Calu3 (cell line): ENCODE data around the gene CYFIP1. TPM values are rescaled to one million over a fixed set of nuclear protein-coding genes. Genes with fewer than 3 reads are reported as not detected.

Experiments
- BruUV-seq: library from RNA; stranded (reverse); fragments of 400-500 nt; replicated peaks from 2 replicates; lab custom pipeline; 2021; lab: Mats Ljungman, UMichigan
- CTCF ChIA-PET: fragments of 300-600 bp; sonication (Branson Sonifier 250); formaldehyde crosslinking; loops from one replicate; lab custom pipeline; 2022; ENCODE audit warnings: antibody characterized with exemption; lab: Charles Lee
- DNase-seq: peaks from one replicate; pipeline ENCODE4 v3.0.0; 2022
- H3K27ac Mint-ChIP-seq: one replicate; pipeline ENCODE4 v1.8.0; 2022; ENCODE audit warnings: mixed read lengths; ENCODE audit not compliant: unreplicated experiment
- H3K27me3 Mint-ChIP-seq: one replicate; pipeline ENCODE4 v1.8.0; 2022; ENCODE audit warnings: mixed read lengths; ENCODE audit not compliant: unreplicated experiment
- H3K36me3 Mint-ChIP-seq: one replicate; pipeline ENCODE4 v1.8.0; 2022; ENCODE audit warnings: mild to moderate bottlenecking, moderate library complexity, mixed read lengths; ENCODE audit not compliant: insufficient read depth, unreplicated experiment
- H3K4me1 Mint-ChIP-seq: one replicate; pipeline ENCODE4 v1.8.0; 2022; ENCODE audit warnings: mild to moderate bottlenecking, low read depth, mixed read lengths; ENCODE audit not compliant: unreplicated experiment
- H3K4me3 Mint-ChIP-seq: one replicate; pipeline ENCODE4 v1.8.0; 2022; ENCODE audit warnings: mild to moderate bottlenecking, low read depth, moderate library complexity, mixed read lengths; ENCODE audit not compliant: unreplicated experiment
- H3K9me3 Mint-ChIP-seq: one replicate; pipeline ENCODE4 v1.8.0; 2022; ENCODE audit warnings: low read depth, mixed read lengths; ENCODE audit not compliant: unreplicated experiment
- CTCF ChIP-seq: fragments of 200-600 bp; IDR thresholded peaks from one replicate; pipeline ENCODE4 v1.8.0; 2022; ENCODE audit warnings: antibody characterized with exemption; ENCODE audit not compliant: unreplicated experiment
- intact Hi-C: fragments of 100-400 bp; cut with micrococcal nuclease; formaldehyde crosslinking; loops from one replicate; pipeline ENCODE4 v1.10.0; 2022; ENCODE audit not compliant: unreplicated experiment
- total RNA-seq: library from RNA; stranded (reverse); gene quantifications from 2 replicates; pipeline ENCODE4 v1.2.3, GENCODE V29; 2022

The CYFIP1 gene
- total RNA-seq, 1 experiment from 2014 or later: 60.1 TPM

GRCh38 chr15:22936577-22937472, 43.3 kb downstream of the CYFIP1 start:
- no TSS peak for BruUV-seq
- CTCF ChIA-PET: no interaction called here
- DNase-seq: no peak
- Mint-ChIP-seq H3K36me3 (no peaks in the 10 kb centered on the region), H3K4me1 (no peaks in the 10 kb centered on the region), H3K4me3 (no peak overlapping the region), H3K9me3 (no peaks in the 10 kb centered on the region), H3K27me3 (no peaks in the 10 kb centered on the region), H3K27ac (no peak overlapping the region)
- intact Hi-C loops: no loop called here
- TF ChIP-seq CTCF: no peak

DNA sequence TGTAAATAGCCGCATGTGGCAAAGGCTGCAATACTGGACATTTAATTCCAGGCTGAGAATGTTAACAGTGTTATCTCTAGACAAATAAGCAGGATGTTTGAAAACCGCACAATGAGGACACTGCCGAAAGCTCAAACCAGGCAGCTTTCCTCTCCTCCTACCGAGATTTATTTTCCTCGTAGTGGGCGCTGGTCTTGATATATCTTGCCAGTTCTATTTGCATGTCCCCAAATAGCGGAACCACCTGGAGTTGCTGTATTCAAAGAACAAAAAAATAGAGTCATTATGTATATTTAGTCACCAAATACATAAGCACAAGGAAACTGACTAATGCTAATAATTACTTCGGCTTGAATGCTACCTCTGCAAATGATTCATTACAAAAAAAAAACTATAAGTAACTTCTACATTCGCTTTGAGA, 46.5 kb downstream of the CYFIP1 start:
- H3K4me1 Mint-ChIP-seq: no peaks in the 10 kb centered on the region
- no peak for DNase-seq
- intact Hi-C loops: no loop called here
- no TSS peak for BruUV-seq
- peaks cover 4% of the 10 kb centered on the region for H3K36me3 Mint-ChIP-seq
- H3K4me3 Mint-ChIP-seq: no peak overlapping the region
- no peaks in the 10 kb centered on the region for H3K27me3 Mint-ChIP-seq
- TF ChIP-seq CTCF: no peak
- no peaks in the 10 kb centered on the region for H3K9me3 Mint-ChIP-seq
- CTCF ChIA-PET: no interaction called here
- H3K27ac Mint-ChIP-seq: no peak overlapping the region

- no TSS peak for BruUV-seq
- CTCF ChIA-PET: no interaction called here
- DNase-seq: no peak
- TF ChIP-seq CTCF: no peak
- Mint-ChIP-seq H3K36me3 (peaks cover 4% of the 10 kb centered on the region), H3K27ac (no peak overlapping the region), H3K27me3 (no peaks in the 10 kb centered on the region), H3K4me3 (no peak overlapping the region), H3K4me1 (no peaks in the 10 kb centered on the region), H3K9me3 (no peaks in the 10 kb centered on the region)
- intact Hi-C loops: no loop called here
Measured at GRCh38 chr15:22931784-22932536, 48.2 kb downstream of the CYFIP1 start.

DNA sequence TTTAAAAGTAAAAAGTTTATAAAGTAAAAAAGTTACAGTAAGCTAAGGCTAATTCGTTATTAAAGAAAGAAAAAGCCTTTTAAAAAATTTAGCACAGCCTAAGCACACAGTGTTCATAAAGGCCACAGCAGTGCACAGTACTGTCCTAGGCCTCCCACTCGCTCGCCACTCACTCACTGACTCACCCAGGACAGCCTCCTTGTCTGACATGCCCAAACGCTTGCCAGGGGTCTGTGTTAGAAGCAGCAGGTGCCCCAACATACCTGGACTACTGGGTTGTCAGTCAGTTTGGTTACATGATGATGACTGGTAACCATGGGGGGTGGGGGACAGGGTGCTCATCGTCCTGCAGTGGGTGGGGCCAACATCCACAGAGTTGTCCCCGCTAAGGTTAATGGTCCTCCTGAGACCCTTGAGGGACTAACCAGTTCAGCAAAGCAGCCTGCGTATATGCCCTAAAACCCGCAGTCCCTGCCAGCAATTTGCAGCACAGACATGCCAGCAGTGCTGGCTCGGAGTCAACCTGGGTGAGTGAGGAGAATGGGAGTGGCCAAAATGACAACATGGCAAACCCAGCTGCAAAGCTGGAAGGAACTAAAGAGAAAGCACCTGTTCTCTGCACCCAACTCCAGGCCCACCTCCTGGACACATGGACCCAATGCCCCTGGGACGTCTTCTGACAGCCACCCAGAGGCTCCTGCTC, 49.2 kb downstream of the CYFIP1 start:
- no peaks in the 10 kb centered on the region for H3K9me3 Mint-ChIP-seq
- CTCF ChIA-PET: no interaction called here
- no peak overlapping the region for H3K4me3 Mint-ChIP-seq
- intact Hi-C loops: no loop called here
- peaks cover 4% of the 10 kb centered on the region for H3K36me3 Mint-ChIP-seq
- H3K27me3 Mint-ChIP-seq: no peaks in the 10 kb centered on the region
- no peak for DNase-seq
- H3K27ac Mint-ChIP-seq: no peak overlapping the region
- no peak for TF ChIP-seq CTCF
- BruUV-seq: no TSS peak
- H3K4me1 Mint-ChIP-seq: no peaks in the 10 kb centered on the region
